Thyroid gland (tissue), 4 donors: Measurements from ENCODE around the gene RPS6KA4. TPM values are rescaled to one million over a fixed set of nuclear protein-coding genes. Genes with fewer than 3 reads are reported as not detected.

Experiments
- DNase-seq, 2 donors: peaks; one replicate each; pipeline ENCODE4 v3.0.0-alpha.2; 2019
- H3K27ac ChIP-seq, 3 donors: fragments of 200-600 bp; sonication (generic); 1 replicate in 2 of 3; 2 replicates in 1 of 3; pipeline ENCODE4 v1.5.1; 2016 to 2019; ENCODE audit warnings: mild to moderate bottlenecking in 1 of 3, moderate library complexity in 1 of 3
- H3K27me3 ChIP-seq: fragments of 200-600 bp; sonication (generic); one replicate; pipeline ENCODE4 v1.5.1; 2019
- H3K36me3 ChIP-seq, 2 donors: fragments of 200-600 bp; sonication (generic); one replicate each; pipeline ENCODE4 v1.5.1; 2016 to 2019
- H3K4me1 ChIP-seq, 2 donors: fragments of 200-600 bp; sonication (generic); one replicate each; pipeline ENCODE4 v1.5.1; 2017 to 2019
- H3K4me3 ChIP-seq, 3 donors: fragments of 200-600 bp; sonication (generic); replicated peaks in 1 of 3; 1 replicate in 2 of 3; 2 replicates in 1 of 3; pipeline ENCODE4 v1.5.1; 2016; ENCODE audit warnings: mild to moderate bottlenecking in 1 of 3
- H3K9me3 ChIP-seq: fragments of 200-600 bp; sonication (generic); one replicate; pipeline ENCODE4 v1.5.1; 2017
- CTCF ChIP-seq, 6 experiments: fragments of 200-600 bp in 3 of 6; fragments of 450-650 bp in 3 of 6; sonication (generic) in 3 of 6; IDR thresholded peaks; one replicate each; pipeline ENCODE4 v1.5.1; 2016 to 2019; ENCODE audit warnings: antibody characterized with exemption in 6 of 6, mild to moderate bottlenecking in 2 of 6, inconsistent platforms in 1 of 6, moderate library complexity in 1 of 6
- POLR2A ChIP-seq, 2 donors: fragments of 450-650 bp; IDR thresholded peaks; one replicate each; pipeline ENCODE4 v1.6.1; 2017; ENCODE audit warnings: antibody characterized with exemption in 2 of 2, mild to moderate bottlenecking in 2 of 2, moderate library complexity in 1 of 2
- WGBS, 2 donors: methylation state at CpG; one replicate each; pipeline ENCODE4 v1.1.5; 2017; 5-methylcytosine and 5-hydroxymethylcytosine counted together
- intact Hi-C: fragments of 100-400 bp; cut with DNase I; formaldehyde crosslinking; loops from one replicate; pipeline ENCODE4 v1.15.1; 2023
- total RNA-seq, 4 donors: library from RNA; depleted of rRNA; stranded (reverse); fragments of >200 nt; gene quantifications; one replicate each; pipeline ENCODE4 v1.2.3, GENCODE V29; 2016

The RPS6KA4 gene
- total RNA-seq, 4 donors from 2014 or later, result 19.2 to 44.9 (median 21.8) TPM

- Histone ChIP-seq H3K27me3 (no peaks in the 10 kb centered on the region), H3K27ac (no peak overlapping the region)
Observed at GRCh38 chr11:64352099-64352994, 6.6 kb upstream of the RPS6KA4 start.

GRCh38 chr11:64352995-64353714, 5.8 kb upstream of the RPS6KA4 start:
- no peak for TF ChIP-seq CTCF (IDR thresholded peaks at IDR 0.05)
- no peak for TF ChIP-seq POLR2A (IDR thresholded peaks at IDR 0.05)
- no peaks in the 10 kb centered on the region for H3K36me3 ChIP-seq

More at GRCh38 chr11:64352099-64352994, 6.6 kb upstream of the RPS6KA4 start:
- Histone ChIP-seq H3K9me3 (no peaks in the 10 kb centered on the region), H3K4me3 (no peak overlapping the region), H3K36me3 (no peaks in the 10 kb centered on the region), H3K4me1 (peaks cover 0 to 8% of the 10 kb centered on the region in 2 donors)
- TF ChIP-seq CTCF (IDR thresholded peaks at IDR 0.05) (no peak), POLR2A (IDR thresholded peaks at IDR 0.05) (no peak)
- intact Hi-C loops, result no loop called here
- WGBS, 2 donors, result 87 to 95% methylated on average over 14 to 27 of the region's 33 CpGs
- no peak for DNase-seq

GRCh38 chr11:64353715-64354506, 5.1 kb upstream of the RPS6KA4 start:
- DNase-seq, result no peak
- H3K4me3 ChIP-seq, result no peak overlapping the region
- no peaks in the 10 kb centered on the region for H3K36me3 ChIP-seq
- no peak overlapping the region for H3K27ac ChIP-seq
- peaks cover 11 to 20% of the 10 kb centered on the region in 2 donors for H3K4me1 ChIP-seq
- TF ChIP-seq POLR2A (IDR thresholded peaks at IDR 0.05), result no peak
- TF ChIP-seq CTCF (IDR thresholded peaks at IDR 0.05), result no peak
- H3K27me3 ChIP-seq, result no peaks in the 10 kb centered on the region
- intact Hi-C loops, result no loop called here
- WGBS, 2 donors, result 83 to 92% methylated on average over 12 to 15 of the region's 20 CpGs
- no peaks in the 10 kb centered on the region for H3K9me3 ChIP-seq

More at GRCh38 chr11:64352995-64353714, 5.8 kb upstream of the RPS6KA4 start:
- intact Hi-C loops, result no loop called here
- DNase-seq, result no peak
- Histone ChIP-seq H3K27ac (no peak overlapping the region), H3K27me3 (no peaks in the 10 kb centered on the region), H3K4me1 (peaks cover 5 to 14% of the 10 kb centered on the region in 2 donors), H3K9me3 (no peaks in the 10 kb centered on the region), H3K4me3 (no peak overlapping the region)
- 91 to 93% methylated on average over 5 to 16 of the region's 34 CpGs for WGBS, 2 donors

- H3K4me1 ChIP-seq, result peaks cover 22 to 29% of the 10 kb centered on the region in 2 donors
- H3K27ac ChIP-seq, result peak overlapping the region in 1 of 3 donors; percentile 55
- intact Hi-C loops, result no loop called here
- H3K4me3 ChIP-seq, result no peak overlapping the region
- DNase-seq, result peak; percentile 80 to 82
- no peaks in the 10 kb centered on the region for H3K27me3 ChIP-seq
- TF ChIP-seq POLR2A (IDR thresholded peaks at IDR 0.05) (no peak), CTCF (IDR thresholded peaks at IDR 0.05) (peak; percentile 43 to 86 (median 72))
- WGBS, 2 donors, result 24 to 48% methylated on average over 9 to 12 of the region's 23 CpGs
- no peaks in the 10 kb centered on the region for H3K9me3 ChIP-seq
- no peaks in the 10 kb centered on the region for H3K36me3 ChIP-seq
Observed at GRCh38 chr11:64355078-64355940, 3.7 kb upstream of the RPS6KA4 start.
